ENCODE measurements around the gene IQSEC2. TPM values are rescaled to one million over a fixed set of nuclear protein-coding genes. Genes with fewer than 3 reads are reported as not detected.

The IQSEC2 gene
- total RNA-seq, 1 donor, result 13.8 TPM

DNA sequence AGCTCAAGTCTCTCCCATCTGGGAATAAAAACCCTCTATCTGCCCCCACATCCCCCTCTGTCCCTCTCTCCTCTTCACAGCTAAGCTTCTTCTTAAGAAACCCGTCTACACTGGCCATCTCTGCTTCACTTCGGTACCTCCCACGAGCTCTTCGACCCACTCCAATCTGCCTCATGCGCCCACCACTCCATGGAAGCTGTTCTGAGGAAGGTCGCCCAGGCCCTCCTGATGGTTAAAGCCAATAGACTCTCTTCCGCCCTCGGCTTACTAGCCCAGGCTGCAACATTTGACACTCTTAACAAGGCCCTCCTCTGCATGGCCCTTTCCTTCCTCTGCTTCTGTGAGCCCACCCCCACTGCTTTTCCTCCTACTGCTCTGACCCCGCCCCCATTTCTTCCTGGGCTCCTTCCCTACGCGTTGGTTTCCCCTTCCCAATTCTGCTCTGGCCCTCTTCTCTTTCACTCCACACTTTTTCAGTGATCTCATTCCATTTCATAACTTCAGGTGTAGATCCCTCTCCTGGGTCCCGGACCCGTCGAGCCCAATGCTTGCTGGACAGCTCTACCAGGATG is 11.8 kb downstream of the IQSEC2 start:
- DNase-seq (ENCODE audit: low read depth), result no peak
- TF ChIP-seq, protein P1, sequence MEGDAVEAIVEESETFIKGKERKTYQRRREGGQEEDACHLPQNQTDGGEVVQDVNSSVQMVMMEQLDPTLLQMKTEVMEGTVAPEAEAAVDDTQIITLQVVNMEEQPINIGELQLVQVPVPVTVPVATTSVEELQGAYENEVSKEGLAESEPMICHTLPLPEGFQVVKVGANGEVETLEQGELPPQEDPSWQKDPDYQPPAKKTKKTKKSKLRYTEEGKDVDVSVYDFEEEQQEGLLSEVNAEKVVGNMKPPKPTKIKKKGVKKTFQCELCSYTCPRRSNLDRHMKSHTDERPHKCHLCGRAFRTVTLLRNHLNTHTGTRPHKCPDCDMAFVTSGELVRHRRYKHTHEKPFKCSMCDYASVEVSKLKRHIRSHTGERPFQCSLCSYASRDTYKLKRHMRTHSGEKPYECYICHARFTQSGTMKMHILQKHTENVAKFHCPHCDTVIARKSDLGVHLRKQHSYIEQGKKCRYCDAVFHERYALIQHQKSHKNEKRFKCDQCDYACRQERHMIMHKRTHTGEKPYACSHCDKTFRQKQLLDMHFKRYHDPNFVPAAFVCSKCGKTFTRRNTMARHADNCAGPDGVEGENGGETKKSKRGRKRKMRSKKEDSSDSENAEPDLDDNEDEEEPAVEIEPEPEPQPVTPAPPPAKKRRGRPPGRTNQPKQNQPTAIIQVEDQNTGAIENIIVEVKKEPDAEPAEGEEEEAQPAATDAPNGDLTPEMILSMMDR (IDR thresholded peaks at IDR 0.05; ENCODE audit: insufficient read depth, low read depth, low read length), result no peak
- H3K4me3 ChIP-seq (ENCODE audit: low read depth, low read length), result no peak overlapping the region

DNA sequence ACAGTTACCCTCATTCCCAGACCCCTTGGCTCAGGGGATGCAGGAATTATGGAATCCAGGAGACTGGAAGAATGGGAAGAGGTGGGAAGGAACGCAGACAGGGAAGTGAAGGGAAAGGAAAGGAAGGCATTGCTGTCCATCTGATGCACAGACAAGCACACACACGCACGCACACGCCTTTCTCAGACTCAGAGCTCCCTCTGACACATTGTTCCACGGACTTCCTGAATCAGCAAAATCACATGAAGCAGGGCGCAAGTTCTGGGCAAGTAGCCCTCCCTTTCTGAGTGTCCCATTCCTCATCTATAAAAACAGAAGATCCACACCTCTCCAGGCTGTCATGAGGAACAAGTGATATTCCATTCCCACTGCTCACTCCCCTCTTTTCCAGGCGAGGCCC is 13.2 kb downstream of the IQSEC2 start:
- no peak for DNase-seq (ENCODE audit: low read depth)
- TF ChIP-seq, protein P1 (IDR thresholded peaks at IDR 0.05; ENCODE audit: insufficient read depth, low read depth, low read length), result no peak
- H3K4me3 ChIP-seq (ENCODE audit: low read depth, low read length), result no peak overlapping the region

DNA sequence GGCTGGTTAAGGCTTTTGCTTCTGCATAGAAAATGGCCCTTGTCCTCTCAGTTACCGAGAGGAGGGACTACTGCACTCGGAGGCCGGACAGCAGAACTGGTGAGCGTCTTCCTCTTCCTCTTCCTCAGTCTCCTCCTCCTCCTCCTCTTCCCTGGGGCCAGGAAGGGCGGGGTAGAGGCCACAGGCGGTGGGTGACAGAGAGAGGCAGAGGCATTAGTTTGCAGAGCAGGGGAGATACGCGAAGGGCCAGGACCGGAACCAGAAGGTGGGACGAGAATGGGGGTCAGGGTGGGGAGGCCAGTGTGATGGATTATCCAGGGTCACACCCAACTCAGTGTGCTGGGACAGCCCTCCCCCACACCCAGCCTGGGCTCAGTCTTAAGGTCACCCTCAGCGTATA is 14.5 kb downstream of the IQSEC2 start:
- DNase-seq (ENCODE audit: low read depth), result no peak
- no peak overlapping the region for H3K4me3 ChIP-seq (ENCODE audit: low read depth, low read length)
- TF ChIP-seq, protein P1 (IDR thresholded peaks at IDR 0.05; ENCODE audit: insufficient read depth, low read depth, low read length), result no peak

DNA sequence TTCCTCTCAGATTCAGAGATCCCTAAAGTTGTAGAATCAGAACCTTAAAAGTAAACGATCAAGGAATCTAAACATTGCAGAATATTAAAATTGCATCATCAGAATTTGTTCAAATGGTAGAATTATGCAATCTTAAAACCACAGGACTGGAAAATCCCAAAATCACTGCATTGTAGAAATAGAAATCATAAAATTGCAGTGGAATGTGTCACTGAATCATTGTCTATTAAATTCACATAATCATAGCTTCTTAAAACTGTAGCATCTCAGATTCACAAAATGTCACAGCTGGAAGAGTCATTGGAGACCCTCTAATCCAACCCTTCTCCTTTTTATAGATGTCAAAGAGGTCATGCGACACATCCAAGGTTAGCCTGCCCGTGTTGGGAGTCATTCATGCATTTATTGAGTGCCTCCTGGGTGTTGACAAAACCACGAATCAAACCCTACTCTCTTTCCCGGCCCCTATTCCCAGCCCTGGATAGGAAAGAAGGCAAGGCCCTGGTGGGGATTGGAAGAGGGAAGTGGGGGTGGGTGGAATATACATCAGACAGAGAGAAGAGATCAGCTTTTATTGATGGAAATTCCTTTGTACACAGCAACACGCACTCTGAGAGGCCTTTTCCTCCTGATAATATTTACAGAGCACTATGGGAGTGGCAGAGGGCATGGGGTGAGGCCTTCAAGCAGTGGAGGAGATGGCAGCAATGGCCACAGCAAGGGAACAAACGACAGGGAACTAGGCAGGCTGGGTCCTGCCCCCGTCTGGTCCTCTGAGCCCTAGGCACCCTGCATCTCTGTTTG is 15.4 kb downstream of the IQSEC2 start:
- no peak overlapping the region for H3K4me3 ChIP-seq (ENCODE audit: low read depth, low read length)
- TF ChIP-seq, protein P1 (IDR thresholded peaks at IDR 0.05; ENCODE audit: insufficient read depth, low read depth, low read length), result no peak
- peak; percentile 72 for DNase-seq (ENCODE audit: low read depth)

DNA sequence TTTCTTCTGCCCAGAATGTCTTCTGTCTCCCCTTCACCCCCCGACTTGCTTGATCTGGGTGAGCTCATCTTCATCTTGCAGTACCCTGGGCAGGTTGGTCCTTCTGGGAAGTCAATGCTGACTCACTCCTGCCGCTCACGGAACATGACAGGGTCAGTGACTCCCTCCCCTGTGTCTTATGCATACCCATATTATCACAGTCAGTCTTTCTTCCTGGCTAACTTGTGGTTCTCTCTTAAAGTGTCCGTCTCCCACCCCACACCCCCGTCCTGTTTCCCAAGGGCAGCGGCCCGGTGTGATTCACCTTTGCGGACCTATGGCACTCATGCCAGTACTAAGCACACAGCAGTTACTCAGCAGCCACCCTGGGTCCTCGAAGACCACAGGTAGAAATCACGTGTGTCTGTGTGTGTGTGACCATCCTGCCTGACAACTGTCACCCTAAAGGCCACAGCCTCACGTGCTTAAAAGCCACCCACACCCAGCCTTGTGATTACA is 17.7 kb downstream of the IQSEC2 start:
- TF ChIP-seq, protein P1 (IDR thresholded peaks at IDR 0.05; ENCODE audit: insufficient read depth, low read depth, low read length), result no peak
- DNase-seq (ENCODE audit: low read depth), result no peak
- no peak overlapping the region for H3K4me3 ChIP-seq (ENCODE audit: low read depth, low read length)

DNA sequence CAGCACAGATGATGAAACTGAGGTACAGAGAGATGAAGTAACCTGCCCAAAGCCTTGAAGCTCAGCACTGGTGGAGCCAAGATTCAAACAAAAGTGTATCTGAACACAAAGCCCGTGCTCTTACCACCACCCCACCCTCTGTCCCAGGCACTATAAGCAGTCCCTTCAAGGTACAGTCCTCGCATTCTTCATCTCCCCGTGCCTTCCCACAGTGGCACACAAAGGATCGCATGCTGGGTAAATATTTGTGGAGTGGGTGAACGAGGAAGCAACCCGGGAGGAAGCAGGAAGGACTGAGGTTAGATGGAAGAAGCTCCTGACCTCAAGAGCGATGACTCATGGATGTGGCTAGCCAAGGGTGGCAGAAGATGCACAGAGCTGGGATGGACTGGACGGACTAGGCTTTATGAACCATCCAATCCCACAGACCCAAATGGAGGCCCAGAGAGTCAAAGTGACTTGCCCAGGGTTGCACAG is 18.4 kb downstream of the IQSEC2 start:
- TF ChIP-seq, protein P1 (IDR thresholded peaks at IDR 0.05; ENCODE audit: insufficient read depth, low read depth, low read length), result no peak
- no peak overlapping the region for H3K4me3 ChIP-seq (ENCODE audit: low read depth, low read length)
- DNase-seq (ENCODE audit: low read depth), result peak; percentile 56

All from fibroblast of villous mesenchyme (primary cell).